ENCODE results near the gene PSME4. TPM values are rescaled to one million over a fixed set of nuclear protein-coding genes. Genes with fewer than 3 reads are reported as not detected.
"Not testable (repeated sequence)": the region's sequence is repeated elsewhere in the genome, so short reads cannot be mapped to it uniquely, and the experiment has no call there.

PSME4 gene
- total RNA-seq, 1 donor from 2014 or later = 14.9 TPM

DNA sequence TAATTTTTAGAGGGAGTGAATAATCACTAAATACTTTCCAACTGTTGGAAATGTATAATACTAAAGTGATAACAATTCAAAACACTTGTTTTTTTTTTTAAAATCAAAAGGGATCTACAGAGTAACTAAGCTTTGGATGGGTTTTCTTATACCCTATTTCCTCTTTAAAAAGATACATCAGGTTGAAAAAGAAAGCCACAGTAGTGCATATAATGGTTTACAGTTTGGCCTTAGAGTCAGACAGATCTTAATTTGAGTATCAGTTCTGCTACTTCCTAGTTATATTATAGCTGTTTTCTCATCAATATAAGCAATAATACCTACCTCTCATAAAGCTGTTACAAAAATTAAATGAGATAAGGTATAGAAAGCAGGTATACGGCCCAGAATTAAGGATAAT lies 28.5 kb downstream of the PSME4 start:
- TF ChIP-seq, protein P1, sequence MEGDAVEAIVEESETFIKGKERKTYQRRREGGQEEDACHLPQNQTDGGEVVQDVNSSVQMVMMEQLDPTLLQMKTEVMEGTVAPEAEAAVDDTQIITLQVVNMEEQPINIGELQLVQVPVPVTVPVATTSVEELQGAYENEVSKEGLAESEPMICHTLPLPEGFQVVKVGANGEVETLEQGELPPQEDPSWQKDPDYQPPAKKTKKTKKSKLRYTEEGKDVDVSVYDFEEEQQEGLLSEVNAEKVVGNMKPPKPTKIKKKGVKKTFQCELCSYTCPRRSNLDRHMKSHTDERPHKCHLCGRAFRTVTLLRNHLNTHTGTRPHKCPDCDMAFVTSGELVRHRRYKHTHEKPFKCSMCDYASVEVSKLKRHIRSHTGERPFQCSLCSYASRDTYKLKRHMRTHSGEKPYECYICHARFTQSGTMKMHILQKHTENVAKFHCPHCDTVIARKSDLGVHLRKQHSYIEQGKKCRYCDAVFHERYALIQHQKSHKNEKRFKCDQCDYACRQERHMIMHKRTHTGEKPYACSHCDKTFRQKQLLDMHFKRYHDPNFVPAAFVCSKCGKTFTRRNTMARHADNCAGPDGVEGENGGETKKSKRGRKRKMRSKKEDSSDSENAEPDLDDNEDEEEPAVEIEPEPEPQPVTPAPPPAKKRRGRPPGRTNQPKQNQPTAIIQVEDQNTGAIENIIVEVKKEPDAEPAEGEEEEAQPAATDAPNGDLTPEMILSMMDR (IDR thresholded peaks at IDR 0.05) = no peak
- no peaks in the 10 kb centered on the region for H3K27me3 ChIP-seq
- no peaks in the 10 kb centered on the region for H3K9me3 ChIP-seq
- H3K4me1 ChIP-seq = peaks cover 0 to 3% of the 10 kb centered on the region in 2 donors
- H3K4me3 ChIP-seq = no peak overlapping the region
- intact Hi-C loops (cut with DNase I) = no loop called here
- peaks cover 13 to 38% of the 10 kb centered on the region in 2 donors for H3K36me3 ChIP-seq
- no peak overlapping the region for H3K27ac ChIP-seq
- DNase-seq (ENCODE audit: low spot score in 2 of 2) = no peak

DNA sequence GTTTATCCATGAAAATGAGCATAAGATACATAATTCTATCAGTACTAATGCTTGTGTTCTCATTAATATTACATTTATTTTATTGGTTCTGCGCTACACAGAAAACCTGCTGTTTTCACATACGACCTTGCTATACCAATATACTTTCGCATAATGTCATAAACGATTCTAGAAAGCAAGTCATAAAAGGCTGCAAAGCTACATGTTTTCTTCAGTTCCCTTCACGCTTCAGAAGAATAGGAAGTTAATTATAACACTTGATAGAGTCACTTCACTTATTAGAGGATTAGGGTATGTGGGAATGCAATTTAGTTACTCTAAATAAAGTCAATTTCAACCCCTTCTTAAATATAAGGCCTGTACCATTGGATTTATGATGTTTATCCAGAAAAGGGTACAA lies 29.0 kb downstream of the PSME4 start:
- no peak overlapping the region for H3K27ac ChIP-seq
- intact Hi-C loops (cut with DNase I) = no loop called here
- no peak for DNase-seq (ENCODE audit: low spot score in 2 of 2)
- H3K4me1 ChIP-seq = peaks cover 0 to 3% of the 10 kb centered on the region in 2 donors
- peaks cover 11 to 37% of the 10 kb centered on the region in 2 donors for H3K36me3 ChIP-seq
- H3K27me3 ChIP-seq = no peaks in the 10 kb centered on the region
- TF ChIP-seq, protein P1 (IDR thresholded peaks at IDR 0.05) = no peak
- H3K4me3 ChIP-seq = no peak overlapping the region
- no peaks in the 10 kb centered on the region for H3K9me3 ChIP-seq

DNA sequence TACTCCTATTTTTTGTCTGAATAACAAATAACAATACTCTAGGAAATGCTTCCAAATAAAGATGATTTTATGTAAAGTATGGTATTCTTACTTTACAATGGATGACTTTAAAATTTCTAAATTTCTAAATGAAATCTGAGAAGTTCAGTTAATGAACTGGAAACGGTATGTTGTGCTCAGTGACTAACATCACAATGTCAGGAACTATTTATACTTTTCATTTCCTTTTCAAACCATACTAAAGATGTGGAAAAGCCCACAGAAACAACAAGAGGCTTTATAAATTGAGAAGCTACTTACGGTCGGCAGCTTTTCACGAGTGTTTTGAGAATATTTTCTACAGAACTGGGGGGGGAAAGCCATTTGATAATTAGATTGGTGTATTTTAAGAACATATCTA lies 31.1 kb downstream of the PSME4 start:
- Histone ChIP-seq H3K4me1 (no peaks in the 10 kb centered on the region), H3K27ac (no peak overlapping the region), H3K27me3 (no peaks in the 10 kb centered on the region), H3K36me3 (peaks cover 18 to 43% of the 10 kb centered on the region in 2 donors), H3K9me3 (no peaks in the 10 kb centered on the region), H3K4me3 (no peak overlapping the region)
- TF ChIP-seq, protein P1 (IDR thresholded peaks at IDR 0.05) = no peak
- intact Hi-C loops (cut with DNase I) = no loop called here
- DNase-seq (ENCODE audit: low spot score in 2 of 2) = no peak

DNA sequence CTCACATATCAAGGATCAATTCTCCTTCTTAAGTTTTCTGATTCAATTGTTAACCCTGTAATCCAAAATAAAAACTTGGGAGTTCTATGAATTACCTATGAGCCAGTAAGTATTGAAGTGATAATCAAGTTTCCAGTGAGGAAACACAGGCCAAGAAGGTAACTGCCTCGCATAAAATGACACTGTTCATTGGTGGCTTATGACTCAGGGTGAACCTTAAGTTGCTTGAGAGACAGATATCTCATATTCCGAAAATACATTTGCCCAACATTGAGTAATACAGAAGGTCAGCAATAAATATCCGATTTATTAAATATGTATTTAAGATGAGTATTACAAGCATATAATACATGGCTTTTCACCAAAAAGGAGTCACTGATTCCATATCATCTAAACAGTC lies 31.9 kb downstream of the PSME4 start:
- no peak overlapping the region for H3K4me3 ChIP-seq
- intact Hi-C loops (cut with DNase I) = no loop called here
- H3K27me3 ChIP-seq = no peaks in the 10 kb centered on the region
- H3K27ac ChIP-seq = no peak overlapping the region
- no peak for DNase-seq (ENCODE audit: low spot score in 2 of 2)
- TF ChIP-seq, protein P1 (IDR thresholded peaks at IDR 0.05) = no peak
- H3K4me1 ChIP-seq = no peaks in the 10 kb centered on the region
- no peaks in the 10 kb centered on the region for H3K9me3 ChIP-seq
- H3K36me3 ChIP-seq = peaks cover 18 to 43% of the 10 kb centered on the region in 2 donors

DNA sequence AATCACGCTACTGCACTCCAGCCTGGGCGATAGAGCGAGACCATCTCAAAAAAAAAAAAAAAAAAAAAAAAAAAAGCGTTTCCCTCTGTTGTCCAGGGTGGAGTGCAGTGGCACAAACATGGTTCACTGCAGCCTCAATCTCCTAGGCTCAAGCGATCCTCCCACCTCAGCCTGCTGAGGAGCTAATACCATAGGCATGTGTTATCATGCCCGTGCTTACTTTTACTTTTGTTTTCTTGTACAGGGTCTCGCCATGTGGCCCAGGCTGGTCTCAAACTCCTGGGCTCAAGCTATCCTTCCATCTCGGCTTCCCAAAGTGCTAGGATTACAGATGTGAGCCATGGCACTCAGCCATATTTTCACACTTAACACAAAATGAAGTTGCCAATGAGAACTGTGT lies 37.5 kb downstream of the PSME4 start:
- Histone ChIP-seq H3K36me3 (peaks cover 44 to 75% of the 10 kb centered on the region in 2 donors), H3K4me1 (no peaks in the 10 kb centered on the region), H3K9me3 (no peaks in the 10 kb centered on the region), H3K27me3 (no peaks in the 10 kb centered on the region), H3K27ac (no peak overlapping the region), H3K4me3 (no peak overlapping the region)
- no peak for DNase-seq (ENCODE audit: low spot score in 2 of 2)
- TF ChIP-seq, protein P1 (IDR thresholded peaks at IDR 0.05) = no peak
- intact Hi-C loops (cut with DNase I) = no loop called here

DNA sequence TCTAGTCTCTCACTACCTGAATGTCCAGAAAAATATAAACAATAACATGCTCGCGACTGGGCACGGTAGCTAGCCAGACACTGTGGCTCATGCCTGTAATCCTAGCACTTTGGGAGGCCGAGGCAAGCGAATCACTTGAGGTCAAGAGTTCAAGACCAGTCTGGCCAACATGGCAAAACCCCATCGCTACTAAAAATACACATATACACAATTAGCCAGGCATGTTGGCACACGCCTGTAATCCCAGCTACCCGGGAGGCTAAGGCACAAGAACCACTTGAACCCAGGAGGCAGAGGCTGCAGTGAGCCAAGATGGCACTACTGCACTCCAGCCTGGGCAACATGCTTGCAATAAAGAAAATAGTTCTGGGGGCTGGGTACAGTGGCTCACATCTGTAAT lies 44.5 kb downstream of the PSME4 start:
- intact Hi-C loops (cut with DNase I); H3K4me1 ChIP-seq; H3K9me3 ChIP-seq; DNase-seq (ENCODE audit: low spot score in 2 of 2); H3K27ac ChIP-seq; H3K4me3 ChIP-seq; H3K27me3 ChIP-seq: not testable (repeated sequence)
- H3K36me3 ChIP-seq = peaks cover 75 to 93% of the 10 kb centered on the region in 2 donors
